COLO829 (cell line): ENCODE measurements around the gene DSCAML1.

Experiments used
- DNase-seq: peaks from one replicate; pipeline ENCODE4 v3.0.0; 2012; ENCODE audit warnings: low spot score

The DSCAML1 gene

DNA sequence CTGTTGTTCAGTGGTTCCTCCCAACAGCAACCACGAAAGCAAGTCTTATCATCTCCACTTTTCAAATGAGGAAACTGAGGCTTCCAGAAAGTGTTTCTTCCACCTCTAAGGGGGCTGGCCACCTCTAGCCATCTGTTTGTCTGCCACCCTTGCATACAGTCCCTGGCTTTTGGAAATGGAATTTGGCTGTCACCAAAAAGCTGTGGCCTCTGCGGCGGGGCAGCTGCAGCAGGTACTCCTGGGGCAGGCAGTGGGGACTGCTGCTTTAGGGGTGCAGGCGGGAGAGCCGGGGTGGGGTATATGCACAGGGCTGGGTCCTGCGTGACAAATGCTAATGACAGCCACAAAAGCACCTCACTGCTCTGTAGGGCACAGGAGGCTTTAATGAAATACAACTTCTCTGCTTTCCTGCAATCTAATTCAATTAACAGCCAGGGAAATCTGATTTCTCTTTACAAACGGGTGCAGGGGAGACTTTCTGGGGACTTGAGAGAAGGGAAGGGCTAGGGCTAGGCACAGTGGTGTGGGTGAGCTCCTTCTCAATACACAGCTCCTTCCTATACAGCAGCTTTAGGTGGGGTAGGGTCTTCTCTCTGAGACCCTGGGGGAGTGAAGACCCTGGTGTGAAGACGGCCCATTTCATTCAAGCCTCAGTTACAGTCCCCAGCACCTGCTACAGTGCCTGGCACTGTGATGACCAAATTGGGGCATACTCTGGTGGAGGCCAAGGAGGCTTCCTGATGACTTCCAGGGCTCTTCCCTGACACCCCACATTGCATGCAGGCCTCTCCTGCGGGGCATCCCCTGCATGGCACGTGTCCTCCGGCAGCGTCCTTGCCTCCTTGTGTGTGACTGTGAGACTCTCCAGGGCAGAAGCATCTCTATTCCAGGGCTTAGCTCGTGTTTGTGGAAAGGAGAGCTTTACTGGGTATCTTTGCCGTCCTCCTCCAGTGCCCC, 307.7 kb downstream of the DSCAML1 start:
- no peak for DNase-seq

DNA sequence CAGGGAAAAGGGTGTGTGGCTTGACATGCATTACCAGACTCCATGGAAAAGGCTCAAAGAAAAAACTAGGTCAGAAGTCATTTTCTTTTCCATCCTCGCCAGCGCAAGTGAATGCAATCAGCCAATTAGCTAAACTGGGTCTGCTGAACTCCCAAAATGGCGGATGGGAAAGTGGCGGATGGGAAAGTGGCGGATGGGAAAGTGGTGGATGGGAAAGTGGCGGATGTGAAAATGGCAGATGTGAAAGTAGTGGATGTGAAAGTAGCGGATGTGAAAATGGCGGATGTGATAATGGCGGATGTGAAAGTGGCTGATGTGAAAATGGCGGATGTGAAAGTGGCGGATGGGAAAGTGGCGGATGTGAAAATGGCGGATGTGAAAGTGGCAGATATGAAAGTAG, 311.0 kb downstream of the DSCAML1 start:
- DNase-seq, result no peak

DNA sequence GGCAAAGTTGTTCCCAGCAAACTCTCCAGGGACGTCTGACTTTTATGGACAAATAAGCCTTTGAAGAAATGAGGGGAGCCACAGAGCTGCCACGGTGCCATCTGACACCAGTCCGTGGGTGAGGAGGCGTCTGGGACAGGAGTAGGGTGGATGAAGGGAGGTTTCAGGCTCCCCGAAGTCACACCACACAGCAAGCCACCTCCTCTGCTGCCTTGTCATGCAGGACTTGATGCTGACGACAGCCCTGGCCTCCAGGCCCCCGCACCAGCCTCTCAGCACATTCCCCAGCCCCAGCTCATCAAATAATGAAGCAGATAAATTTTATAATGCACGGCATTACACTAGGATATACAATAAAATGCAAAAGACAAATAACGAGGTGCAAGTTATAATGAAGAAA, 312.9 kb downstream of the DSCAML1 start:
- DNase-seq, result no peak

DNA sequence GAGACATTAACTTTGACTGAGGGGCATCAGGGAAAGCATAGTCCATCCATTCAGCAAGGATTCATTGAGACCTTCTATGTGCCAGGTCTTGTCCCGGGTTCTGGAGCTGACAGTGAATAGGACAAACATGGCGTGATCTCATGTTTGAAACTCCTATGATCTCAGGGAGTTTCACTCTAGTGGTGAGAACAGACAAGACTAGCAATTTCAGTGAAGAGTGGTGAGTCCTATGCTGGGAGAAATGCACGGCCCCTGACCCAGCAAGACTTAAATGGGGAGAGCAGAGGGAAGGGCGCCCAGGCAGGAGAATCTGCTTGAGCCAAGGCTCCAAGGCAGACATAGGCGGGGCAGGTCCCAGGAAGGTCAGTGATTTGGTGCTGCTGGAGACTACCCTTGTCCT, 313.6 kb downstream of the DSCAML1 start:
- DNase-seq, result no peak

DNA sequence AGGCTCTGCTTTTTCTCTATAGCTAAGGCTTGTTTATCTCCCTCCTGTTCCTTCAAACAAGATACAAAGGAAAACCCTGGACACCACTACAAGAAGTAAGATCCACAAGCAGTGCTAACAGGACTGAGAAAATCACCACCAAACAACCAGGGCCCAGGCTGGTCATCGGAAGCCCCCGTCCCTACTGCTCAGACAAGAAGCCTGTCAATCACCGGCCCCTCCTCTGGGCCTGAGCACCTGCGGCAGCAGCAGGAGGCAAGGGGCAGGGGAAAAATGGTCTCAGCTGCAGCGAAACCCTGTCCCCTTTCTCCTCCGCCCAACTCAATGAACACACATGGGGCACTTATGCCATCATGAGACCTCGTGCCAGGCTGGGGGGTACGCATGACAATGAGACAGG, 314.1 kb downstream of the DSCAML1 start:
- DNase-seq, result no peak

DNA sequence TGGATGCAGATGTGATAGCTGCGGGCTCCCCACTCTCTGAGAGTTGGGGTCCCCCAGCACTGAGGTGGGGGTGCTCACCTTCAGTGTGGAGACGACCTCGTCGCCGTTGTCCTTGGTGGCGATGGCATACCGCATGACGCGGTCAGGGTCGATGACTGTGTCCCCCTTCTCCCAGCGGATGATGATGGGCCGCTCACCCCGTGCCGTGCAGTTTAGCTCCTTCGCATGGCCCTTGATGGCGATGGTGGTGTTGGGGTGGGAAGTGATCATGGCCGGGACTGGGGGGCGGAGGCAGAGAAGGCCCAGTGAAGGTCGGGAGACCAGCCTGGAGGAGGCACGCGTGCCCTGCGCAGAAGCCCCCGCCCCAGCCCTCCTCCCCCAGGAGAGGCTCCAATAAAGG, 315.1 kb downstream of the DSCAML1 start:
- no peak for DNase-seq

DNA sequence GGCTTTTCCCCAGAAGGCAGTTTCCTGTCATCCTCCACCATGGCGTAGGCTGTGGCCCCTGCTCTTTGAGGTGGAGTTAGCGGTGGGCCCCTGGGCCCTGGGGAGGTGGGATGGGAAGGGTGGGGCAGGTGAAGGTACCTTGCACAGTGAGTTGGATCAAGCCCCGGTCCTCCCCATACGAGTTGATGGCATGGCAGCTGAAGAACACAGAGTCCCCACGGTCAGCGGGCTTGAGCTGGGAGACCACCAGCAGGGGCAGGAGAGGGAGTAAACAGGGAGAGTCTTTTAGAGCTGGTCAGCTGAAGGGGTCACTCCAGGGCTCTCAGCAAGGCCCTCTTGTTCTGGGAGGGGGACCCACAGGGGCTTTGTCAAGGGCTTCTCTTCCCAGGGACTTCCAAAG, 316.0 kb downstream of the DSCAML1 start:
- DNase-seq, result no peak

DNA sequence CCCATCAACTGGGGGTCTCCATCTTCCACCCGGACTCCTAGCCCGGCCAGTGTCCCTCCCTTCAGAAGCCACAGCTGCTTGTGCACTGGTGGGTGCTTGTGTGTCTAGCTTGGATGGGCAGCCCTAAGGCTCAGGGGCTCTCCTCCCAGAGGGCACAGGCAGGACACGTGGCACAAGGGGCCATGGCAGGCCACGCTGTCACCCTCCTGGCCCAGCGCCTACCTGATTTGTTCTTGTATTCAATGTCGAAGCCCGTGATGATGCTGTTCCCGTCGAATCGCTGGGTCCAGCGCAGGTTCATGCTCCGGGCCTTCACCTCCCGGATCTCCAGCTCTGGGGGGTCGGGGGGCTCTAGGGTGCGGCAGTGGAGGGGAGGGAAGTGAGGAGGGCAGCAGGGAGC, 316.8 kb downstream of the DSCAML1 start:
- DNase-seq, result no peak

DNA sequence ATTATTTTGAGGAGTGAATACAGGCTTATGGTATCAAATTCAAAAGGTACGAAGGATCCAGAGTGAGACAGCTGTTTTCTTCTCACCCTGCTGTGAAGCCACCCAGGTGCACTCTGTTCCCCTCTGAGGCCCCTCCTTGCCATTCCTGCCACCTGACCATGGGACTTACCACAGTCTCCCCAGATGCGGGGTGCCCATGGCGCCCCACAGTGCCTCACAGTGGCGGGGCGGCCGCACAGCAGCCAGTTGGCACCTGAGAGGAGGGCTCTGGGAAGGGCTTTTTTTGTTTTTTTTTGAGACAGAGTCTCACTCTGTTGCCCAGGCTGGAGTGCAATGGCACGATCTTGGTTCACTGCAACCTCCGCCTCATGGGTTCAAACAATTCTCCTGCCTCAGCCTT, 317.6 kb downstream of the DSCAML1 start:
- DNase-seq, result no peak

DNA sequence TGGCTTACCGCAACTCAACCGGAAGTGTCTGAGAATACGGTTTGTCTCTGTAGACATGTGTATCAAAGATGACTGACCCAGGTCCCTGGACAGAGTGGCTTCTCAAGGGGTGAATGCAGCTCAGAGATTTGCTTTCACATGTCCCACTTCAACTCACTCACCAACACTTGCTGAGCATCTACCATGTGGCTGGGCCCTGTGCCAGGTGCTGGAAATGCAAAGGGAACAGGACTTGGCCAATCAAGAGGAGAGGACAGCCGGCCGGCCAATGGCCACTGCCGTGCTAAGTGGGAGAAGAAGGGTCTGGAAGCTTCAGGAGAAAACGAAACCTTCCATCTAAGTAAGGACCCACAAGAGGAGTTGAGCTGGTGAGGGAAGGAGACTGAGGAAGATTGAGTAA, 318.1 kb downstream of the DSCAML1 start:
- no peak for DNase-seq

DNA sequence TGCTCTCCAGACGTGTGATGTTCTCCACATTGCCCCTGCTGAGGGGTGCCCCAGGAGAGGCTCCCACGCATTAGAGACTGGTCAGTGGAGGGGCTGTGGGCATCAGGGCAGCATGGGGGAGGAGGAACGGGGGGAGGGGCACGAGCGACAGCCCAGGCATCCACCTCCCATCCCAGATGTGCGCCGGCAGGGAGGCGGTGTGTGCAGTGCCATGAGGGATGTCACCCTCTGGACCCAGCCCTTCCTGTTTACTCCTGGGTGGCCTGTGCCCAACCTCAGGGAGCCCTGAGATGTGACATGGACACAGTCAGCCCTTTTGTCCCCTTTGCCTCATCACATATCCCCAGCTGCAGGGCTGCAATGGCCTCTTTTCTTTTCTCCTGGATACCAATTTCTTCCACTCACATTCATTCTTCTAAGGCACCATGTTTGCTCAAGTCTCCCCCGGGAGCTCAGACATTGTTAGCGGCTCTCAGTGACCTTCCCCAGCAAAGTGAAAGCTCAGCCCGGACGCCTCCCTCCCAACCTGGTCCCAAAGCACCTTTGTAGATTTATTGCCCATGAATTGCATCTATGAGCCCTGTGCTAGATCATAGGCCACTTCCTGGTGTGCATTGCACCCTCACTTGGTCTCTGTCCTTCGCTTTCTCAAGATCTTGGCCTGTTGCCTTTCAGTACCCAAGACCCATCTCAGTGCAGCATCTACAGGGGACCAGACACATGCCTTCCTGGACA, 318.7 kb downstream of the DSCAML1 start:
- DNase-seq, result no peak

DNA sequence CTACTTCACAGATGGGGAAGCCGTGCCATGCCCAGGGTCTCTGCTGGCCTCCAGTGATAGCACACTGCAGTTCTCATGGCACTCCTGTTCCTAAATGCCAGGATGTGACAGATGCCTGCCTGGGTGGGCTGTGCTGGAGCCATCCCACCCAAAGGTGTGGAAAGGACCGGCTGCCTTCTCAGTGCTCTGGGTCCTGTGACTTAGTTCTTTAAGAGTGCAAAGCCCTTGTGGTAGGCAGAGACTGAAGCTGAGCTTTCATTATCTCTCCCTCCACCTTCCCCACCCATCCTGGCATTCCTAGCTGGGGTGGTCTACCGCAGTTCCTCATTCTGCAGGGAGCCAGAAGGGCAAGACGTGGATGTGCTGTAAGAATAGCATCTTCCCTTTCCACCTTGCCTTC, 319.3 kb downstream of the DSCAML1 start:
- DNase-seq, result no peak

DNA sequence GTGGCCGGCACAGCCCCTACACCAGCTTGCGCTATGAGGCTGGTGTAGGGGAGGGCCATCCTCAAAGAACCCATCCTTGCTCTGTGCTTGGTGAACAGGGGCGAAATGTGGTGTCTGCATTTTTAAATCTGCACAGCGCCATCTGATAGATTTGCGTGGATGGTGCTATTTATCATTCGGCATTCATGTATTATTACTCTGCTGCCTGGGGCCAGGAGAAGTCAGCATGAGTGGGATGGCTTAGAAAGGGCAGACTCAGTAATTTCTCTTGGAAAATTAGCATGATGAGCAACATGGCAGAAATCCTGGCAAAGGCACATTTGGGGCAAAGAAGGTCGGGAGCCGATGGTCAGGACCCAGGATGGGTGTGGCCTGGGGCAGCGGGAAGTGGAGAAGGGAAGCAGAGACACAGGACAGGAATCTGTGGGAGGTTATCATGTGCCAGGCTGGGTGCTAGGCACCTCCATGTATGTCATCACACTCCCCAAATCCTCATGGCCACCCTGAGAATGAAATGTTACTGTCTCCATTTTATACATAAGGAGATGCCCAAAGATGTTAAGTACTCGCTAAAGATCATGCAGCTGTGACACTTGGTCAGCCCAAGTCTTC, 320.4 kb downstream of the DSCAML1 start:
- DNase-seq, result no peak

DNA sequence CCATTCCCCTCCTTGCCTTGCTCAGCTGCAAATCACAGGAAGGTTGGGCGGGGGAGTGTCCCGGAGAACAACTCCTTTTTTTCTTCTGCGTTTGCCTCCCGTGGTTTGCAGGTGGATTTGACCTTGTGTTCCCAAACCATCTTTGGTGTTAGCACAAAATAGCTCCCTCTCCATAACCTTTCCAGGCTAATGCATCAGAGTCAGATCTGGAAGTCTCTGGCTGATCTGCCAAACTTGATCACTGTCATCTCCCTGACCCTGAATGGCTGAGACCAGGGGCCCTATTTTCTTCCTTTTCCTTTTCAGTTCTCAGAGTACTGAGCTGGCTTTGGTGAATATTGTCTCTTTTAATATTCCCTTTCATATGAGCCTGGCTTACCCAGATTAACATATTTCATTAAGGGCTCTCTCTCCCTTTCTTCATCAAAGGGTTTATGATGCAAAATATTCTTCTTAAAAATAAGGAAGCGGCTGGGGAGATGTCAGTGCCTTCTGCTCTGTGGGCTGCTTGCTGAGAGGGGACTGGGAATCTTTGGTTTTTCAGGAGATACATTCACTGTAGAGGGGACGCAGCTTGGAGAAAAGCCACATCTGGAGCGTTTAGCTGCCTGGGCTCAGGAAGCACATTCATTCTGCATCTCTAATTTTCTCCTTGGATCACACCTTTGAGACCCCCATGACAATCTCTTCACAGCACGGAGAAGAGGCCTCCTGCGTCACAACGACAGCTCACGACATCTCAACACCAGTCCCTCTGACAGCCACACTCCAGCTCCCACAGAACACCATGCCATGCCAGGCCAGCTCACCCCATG, 321.1 kb downstream of the DSCAML1 start:
- no peak for DNase-seq

DNA sequence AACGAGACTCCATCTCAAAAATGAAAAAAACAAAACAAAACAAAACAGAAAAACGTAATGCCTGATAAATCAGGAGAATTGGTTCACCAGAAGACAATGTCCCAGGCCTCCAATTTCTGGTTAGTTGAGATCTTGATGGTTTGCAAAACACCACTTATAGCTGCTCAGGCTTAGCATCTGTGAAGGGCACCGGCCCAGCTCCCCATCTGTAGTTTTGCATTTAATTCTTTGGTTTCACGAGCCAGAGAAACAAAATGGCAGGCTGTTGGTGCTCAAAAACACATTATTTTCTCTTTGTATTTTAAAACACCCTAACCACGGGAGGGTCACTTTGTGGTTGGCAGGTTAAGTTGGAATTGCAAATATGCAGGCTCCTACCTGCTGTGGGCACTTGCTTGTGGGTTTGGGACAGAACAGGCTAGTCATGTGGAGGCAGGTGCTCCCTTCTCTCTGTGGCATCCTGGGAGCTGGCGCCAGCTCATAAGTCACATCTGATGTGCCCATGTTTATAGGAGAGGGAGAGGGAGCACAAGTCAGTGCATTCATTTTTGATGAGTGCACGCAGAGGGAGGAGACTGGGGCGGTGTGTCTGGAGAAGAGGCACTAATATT, 323.4 kb downstream of the DSCAML1 start:
- no peak for DNase-seq

DNA sequence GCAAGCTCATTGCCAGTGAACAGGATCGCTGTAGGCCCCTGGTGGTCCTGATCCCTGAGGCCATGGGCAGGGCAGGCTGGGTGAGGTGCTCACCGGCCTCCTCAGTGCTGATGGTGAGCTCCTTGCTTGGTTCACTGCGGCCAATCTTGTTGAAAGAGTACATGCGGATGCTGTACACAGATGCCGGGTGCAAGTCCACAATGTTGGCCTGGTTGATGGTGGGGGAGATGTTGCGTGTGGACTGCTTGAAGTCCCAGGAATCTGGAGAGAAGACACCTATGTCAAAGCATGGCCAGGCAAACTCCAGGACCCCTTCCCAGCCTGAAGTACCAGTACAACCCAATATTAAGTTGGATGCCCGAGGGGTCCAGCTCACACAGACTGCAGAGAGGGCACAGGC, 325.2 kb downstream of the DSCAML1 start:
- no peak for DNase-seq

DNA sequence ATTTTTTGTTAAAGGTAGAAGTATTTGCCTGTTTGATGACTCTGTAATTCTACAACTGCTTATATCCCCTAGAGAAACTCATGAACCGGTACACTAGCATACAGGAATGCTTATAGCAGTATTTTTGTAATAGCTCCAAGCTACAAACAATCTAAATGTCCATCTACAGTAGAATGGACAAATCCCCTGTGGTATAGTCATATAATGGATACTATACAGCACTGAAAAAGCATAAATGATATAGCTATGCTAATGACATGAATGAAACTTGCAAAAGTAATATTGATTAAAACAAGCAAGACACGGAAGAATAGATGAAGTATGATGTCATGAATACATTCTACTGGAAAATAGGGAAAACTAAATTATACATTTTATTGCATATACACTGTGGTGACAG, 326.4 kb downstream of the DSCAML1 start:
- no peak for DNase-seq

DNA sequence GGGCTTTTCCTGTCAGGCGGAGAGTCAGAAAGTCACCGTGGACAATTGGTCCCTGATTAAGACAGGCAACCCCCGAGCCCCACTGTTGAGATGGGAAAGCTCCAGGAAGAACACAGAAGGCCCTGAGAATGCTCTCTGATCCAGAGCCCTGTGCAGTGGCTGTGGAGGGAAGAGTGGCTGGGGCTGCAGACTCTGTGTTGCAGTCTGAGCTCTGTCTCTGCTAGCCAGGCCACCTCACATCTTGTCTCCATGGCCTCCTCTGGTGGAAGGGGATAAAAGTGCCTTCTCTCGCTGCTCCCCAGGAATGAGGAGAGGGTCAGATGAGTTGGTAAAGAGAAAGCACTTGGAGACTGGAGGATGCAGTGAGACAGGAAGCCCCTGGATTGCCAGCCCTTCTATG, 328.1 kb downstream of the DSCAML1 start:
- no peak for DNase-seq

DNA sequence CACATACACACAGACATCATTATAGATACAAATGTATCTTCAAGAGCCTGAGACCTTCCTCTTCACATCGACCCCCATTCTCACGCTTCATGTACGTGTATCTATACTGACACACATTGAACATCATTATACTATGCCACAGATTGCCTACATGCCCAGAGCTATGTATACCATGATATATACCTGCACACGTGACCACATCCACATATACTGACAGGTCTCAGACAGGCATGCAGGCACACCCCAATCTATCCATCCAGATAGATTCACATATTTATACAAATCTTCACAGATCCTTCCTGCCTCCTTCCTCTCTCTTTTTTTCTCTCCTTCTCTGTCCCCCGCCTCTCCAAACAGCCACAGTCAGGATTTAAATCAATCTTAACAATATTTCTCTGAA, 329.2 kb downstream of the DSCAML1 start:
- no peak for DNase-seq

DNA sequence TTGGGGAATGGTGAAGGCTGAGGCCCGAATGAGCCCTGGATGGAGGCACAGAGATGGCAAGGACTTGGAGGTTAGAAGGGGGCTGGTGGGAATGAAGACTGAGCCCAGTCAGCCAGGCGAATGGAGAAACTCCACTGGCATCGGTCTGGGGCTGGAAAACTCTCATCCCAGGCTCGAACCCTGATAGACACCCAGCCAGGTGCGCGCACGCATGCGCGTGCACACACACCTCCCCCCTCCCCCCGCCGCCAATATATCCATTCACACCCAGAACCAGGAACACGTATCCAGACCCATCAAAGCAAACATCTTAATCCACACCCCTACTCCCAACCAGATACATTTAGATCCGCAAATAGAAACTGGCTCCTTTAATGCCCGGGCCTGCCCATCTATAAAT, 330.1 kb downstream of the DSCAML1 start:
- DNase-seq, result no peak

DNA sequence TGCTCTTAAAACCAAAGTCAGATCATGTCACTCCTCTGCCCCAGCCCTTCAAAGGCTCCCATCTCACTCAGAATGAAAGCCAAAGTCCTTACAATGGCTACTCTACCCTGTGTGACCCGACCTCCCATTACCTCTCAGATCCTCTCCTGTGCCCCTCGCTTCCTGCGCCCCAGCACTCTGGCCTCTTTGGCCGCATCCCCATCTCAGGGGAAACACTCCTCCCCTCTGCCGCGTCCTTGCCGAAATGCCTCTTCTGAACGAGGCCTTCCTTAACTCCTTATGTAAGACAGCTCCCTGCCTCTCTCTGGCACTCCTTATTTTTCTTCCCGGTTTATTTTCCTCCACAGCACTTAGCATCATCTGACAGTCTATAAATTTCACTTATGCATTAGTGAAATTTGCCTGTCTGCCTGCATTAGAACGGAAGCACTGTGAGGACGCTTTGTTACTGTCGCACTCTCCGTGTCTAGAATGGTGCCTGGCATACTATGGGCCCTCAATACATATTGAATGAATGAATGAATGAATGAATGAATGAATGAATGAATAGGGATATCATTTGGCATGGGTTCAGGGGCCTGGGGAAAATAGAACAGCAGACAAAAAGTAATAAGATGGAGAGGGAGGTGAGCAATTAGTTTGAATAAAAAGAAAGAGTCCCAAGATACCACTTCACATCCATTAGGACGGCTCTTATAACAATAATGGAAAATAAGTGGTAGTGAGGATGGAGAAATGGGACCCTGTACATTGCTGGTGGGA, 331.6 kb downstream of the DSCAML1 start:
- no peak for DNase-seq
